ENCODE data around the gene ARPIN.
A peak's percentile ranks its signal among the peaks of the same experiment; 100 is the strongest.
"Not testable (repeated sequence)": the region's sequence is repeated elsewhere in the genome, so short reads cannot be mapped to it uniquely, and the experiment has no call there.

Gene ARPIN

GRCh38 chr15:89877083-89877425, 35.7 kb downstream of the ARPIN start:
- DNase-seq: no peak

GRCh38 chr15:89876396-89877082, 36.2 kb downstream of the ARPIN start:
- DNase-seq: no peak

- DNase-seq: no peak
Observed at GRCh38 chr15:89875741-89876140, 37.0 kb downstream of the ARPIN start.

GRCh38 chr15:89874926-89875564, 37.7 kb downstream of the ARPIN start:
- peak; percentile 65 for DNase-seq

GRCh38 chr15:89870688-89871288, 42.0 kb downstream of the ARPIN start:
- DNase-seq: no peak

- no peak for DNase-seq
Observed at GRCh38 chr15:89870006-89870405, 42.7 kb downstream of the ARPIN start.

GRCh38 chr15:89869490-89869889, 43.3 kb downstream of the ARPIN start:
- not testable (repeated sequence) for DNase-seq

GRCh38 chr15:89864958-89865739, 47.6 kb downstream of the ARPIN start:
- DNase-seq: no peak

- no peak for DNase-seq
Observed at GRCh38 chr15:89863918-89864317, 48.8 kb downstream of the ARPIN start.

- DNase-seq: no peak
Observed at GRCh38 chr15:89860891-89861290, 51.9 kb downstream of the ARPIN start.

GRCh38 chr15:89860431-89860830, 52.3 kb downstream of the ARPIN start:
- no peak for DNase-seq

- DNase-seq: no peak
Observed at GRCh38 chr15:89858661-89859458, 53.9 kb downstream of the ARPIN start.

- DNase-seq: no peak
Observed at GRCh38 chr15:89857673-89858072, 55.1 kb downstream of the ARPIN start.

- no peak for DNase-seq
Observed at GRCh38 chr15:89855948-89856347, 56.8 kb downstream of the ARPIN start.

GRCh38 chr15:89854863-89855262, 57.9 kb downstream of the ARPIN start:
- not testable (repeated sequence) for DNase-seq

- no peak for DNase-seq
Observed at GRCh38 chr15:89852342-89852995, 60.3 kb downstream of the ARPIN start.

GRCh38 chr15:89851673-89852341, 60.9 kb downstream of the ARPIN start:
- no peak for DNase-seq

- no peak for DNase-seq
Observed at GRCh38 chr15:89848970-89849292, 63.8 kb downstream of the ARPIN start.

- DNase-seq: no peak
Observed at GRCh38 chr15:89847101-89847500, 65.7 kb downstream of the ARPIN start.

GRCh38 chr15:89845305-89845893, 67.4 kb downstream of the ARPIN start:
- DNase-seq: peak; percentile 96
